DMS153 (cell line): ENCODE data around the gene IMMP2L.
"Not testable (repeated sequence)": the region's sequence is repeated elsewhere in the genome, so short reads cannot be mapped to it uniquely, and the experiment has no call there.

Source experiments
- DNase-seq: peaks from one replicate; lab custom pipeline; 2025; lab: John Stamatoyannopoulos, UW

IMMP2L gene

DNA sequence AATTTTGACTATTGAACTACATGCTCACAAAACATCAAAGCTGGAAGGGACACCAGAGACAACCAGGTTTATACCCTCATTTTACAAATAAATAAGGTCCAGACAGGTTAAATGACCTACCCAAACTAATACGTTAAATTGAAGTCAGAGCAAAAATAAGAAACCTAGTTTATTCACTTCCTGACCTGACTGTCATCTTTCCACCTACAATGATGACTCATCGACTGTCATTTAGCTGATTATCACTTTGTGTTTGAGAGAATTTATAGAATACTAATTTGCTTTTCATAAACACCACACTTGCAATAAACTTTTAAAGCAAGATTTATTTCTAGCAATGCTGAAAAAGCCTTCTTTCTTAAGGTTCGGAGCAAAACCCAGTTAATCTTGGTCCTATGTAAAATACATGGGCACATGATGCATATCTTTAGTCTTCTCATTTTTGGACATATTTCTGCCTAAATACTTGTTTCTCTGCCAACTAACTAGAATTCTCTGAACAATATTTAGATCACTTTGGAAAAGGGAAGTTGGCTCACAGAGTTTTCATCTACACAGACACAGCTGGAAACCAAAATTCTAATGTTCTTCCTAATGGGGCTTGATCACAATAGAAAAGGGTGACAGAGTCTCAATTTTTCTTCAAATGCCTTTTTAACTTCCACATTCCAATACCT is 488.1 kb downstream of the IMMP2L start:
- no peak for DNase-seq

DNA sequence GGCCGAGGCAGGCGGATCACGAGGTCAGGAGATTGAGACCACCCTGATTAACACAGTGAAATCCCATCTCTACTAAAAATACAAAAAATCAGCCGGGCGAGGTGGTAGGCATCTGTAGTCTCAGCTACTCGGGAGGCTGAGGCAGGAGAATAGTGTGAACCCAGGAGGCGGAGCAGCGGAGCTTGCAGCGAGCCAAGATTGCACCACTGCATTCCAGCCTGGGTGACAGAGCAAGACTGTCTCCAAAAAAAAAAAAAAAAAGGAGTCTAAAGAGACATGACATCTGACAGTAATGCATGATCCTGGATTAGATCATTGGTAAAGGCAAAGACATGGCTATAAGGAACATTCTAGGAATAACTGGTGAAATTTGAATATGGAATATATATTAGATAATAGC is 489.6 kb downstream of the IMMP2L start:
- DNase-seq: not testable (repeated sequence)

DNA sequence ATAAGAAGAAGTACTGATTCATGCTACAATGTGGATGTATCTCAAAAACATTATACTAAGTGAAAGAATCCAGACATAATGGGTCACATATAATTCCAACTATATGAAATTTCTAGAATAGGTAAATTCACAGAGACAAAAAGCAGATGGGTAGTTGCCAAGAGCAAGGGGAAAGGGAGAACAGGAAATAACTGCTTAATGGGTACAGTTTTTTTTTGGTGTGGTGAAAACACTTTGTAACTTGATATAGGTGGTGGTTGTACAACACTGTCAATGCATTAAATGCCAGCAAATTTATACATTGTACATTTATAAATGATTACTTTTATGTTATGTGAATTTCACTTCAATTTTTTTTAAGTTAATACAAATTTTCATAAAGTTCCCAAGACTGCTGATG is 490.7 kb downstream of the IMMP2L start:
- no peak for DNase-seq

DNA sequence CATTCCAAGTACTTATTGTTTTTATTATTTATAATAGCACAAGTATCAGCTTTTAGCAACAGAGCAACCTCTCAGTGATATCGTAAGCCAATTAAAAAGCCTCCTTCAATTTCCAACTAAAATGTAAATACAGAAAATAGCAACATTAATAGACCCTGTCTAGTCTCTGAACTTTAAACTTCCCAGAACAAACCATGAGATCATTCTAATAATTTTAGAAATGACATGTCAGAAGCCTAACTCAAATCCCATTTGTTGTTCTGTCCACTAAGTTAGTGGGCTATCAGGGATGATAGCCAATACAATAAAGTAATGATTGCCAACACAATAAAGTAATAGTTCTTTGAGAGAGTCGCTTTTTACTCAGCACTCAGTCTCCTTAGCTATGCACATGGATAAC is 493.7 kb downstream of the IMMP2L start:
- no peak for DNase-seq

DNA sequence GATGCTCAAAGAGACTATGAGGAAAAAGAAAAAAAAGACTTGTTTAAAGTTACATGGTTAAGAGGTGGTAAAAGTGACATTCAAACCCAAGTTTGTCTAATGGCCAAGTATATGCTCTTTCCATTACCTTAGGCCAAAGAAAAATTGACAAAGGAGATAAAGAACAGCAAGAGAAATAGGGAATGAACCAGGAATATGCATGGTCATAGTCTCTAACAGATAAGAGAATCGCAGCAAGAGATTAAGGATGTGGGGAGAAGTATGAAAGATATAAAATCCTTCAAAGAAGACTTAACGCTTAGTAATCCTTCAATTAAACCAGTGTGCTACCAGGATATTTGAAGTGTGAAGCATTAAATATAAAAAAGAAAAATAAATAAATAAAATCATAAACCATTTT is 494.6 kb downstream of the IMMP2L start:
- no peak for DNase-seq

DNA sequence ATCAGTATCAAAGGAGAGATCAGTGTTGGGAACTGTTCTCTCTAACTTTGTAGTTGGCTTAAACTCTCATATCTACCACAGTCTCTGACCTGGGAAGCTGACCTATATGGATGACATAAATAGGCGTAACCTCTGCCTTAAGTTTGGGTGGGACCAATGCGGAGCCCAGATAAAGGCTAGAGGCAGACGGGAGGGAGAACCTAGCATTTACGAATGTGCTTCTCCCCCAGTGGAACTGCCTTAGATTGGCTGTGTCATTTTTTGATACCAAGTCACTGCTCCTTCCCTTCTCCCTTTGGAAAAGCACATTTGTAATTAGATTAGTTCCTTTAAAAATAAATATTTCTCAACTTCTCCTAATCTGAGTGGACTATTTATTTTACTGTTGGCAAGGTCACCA is 495.0 kb downstream of the IMMP2L start:
- DNase-seq: no peak

DNA sequence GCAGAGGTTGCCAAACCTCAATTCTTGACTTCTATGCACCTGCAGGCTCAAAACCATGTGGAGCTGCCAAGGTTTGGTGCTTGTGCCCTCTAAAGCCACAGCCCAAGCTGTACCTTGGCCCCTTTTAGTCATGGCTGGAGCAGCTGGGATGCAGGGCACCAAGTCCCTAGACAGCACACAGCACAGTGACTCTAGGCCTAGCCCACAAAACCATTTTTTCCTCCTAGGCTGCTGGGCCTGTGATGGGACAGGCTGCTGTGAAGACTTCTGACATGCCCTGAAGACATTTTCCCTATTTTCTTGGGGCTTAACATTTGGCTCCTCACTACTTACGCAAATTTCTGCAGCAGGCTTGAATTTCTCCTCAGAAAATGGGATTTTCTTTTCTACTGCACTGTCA is 499.1 kb downstream of the IMMP2L start:
- DNase-seq: no peak

DNA sequence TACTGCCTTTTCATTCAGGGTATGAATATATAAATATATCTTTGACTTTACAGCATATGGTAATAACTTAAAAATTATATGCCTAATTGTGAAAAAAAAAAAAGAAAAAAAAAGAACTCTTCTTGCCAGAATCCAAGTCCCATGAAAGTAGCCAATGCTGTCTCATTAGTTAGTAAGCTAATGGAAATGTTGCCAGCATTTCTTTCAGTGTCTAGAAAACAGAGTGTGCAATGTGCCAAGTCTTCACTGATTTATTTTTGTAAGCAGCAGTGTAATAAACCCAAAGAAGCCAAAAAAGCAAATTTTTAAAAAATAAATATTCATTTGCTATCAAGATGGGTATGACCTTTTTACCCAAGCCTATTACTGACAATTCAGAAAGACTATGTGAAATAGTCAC is 502.5 kb downstream of the IMMP2L start:
- DNase-seq: no peak

DNA sequence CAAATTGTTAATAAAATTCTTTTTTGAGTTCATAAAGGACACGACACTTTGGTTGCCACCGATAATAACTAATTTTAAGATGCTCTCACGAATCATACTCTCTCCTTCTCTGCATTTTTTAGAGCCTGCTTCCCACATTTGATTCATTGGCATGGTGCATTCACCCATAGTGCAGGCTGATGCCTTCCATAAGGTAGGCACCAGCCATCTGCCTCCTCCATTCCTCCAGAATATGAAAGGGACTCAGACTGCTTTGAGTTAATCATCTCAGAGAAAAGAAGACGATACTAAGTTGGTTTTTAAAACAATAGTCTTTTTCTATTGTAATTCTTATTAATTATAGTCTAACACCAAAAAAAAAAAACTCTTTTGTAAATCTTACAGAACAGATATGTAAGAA is 505.2 kb downstream of the IMMP2L start:
- no peak for DNase-seq

DNA sequence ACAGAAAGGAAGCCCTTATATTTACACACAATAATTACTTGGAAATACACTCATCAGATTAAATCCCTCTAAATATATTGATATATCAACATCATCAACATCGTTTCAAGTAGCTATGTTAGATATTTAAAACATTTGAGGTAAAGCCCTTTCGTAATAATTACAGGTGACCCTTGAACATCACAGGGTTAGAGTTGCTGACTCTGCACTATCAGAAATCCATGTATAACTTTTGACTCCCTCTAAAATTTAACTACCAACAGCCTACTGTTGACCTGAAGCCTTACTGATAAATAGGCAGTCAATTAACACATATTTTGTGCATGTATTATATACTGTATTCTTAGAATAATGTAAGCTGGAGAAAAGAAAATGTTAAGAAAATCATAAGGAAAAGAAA is 505.9 kb downstream of the IMMP2L start:
- no peak for DNase-seq

DNA sequence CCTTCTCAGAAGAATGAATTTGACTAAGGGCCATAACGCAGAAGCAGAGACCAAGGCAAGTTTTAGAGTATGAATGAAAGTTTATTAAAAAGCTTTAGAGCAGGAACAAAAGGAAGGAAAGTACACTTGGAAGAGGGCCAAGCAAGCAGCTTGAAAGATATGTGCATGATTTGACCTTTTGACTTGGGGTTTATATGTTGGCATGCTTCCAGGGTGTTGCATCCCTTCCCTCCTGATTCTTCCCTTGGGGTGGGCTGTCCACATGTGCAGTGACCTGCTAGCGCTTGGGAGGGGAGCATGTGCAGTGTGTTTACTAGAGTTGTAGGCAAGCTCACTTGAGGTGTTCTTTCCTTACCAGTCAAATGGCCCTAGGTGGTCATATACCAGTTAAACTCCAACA is 509.3 kb downstream of the IMMP2L start:
- DNase-seq: no peak

DNA sequence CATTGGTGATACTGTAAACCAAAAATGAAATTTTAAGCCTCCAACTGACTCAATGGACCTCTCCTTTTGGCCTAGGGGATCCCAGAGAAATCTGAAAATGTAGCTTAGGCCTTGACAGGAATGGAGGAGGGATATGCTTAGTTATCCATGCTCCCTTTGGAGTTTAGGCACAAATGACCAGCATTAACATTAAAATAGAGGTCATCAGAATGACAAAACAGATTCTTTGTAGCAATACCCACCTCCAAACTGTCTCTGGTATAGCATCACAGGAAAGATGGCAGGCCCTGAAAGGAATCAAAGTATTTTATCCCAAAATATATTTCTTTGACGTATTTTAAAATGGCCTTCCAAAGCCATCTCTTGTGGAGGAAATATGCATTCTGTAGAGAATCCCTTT is 510.5 kb downstream of the IMMP2L start:
- no peak for DNase-seq

DNA sequence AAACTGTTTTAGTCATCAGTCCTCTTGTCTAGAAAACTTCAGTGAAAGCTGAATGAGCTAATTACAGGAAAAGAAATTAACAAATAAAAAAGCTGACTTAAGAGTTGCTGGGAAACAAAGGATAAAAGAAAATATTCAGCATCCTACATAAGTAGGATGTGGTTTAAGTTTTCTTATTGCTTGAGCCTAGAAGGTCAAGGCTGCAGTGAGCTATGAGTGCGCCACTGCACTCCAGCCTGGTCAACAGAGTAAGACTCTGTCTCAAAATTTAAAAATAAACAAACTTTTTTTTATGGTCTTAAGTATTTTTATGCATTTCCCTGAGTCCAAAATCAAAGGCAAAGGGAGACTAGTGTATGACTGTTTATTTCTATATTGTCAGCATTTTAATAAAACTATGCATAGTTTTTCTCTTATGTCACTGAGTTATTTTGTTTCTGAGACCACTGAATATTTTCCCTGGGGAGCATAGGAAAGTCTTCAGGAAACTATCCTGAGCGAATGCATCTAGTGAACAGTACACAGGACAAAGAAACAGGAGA is 511.3 kb downstream of the IMMP2L start:
- no peak for DNase-seq

DNA sequence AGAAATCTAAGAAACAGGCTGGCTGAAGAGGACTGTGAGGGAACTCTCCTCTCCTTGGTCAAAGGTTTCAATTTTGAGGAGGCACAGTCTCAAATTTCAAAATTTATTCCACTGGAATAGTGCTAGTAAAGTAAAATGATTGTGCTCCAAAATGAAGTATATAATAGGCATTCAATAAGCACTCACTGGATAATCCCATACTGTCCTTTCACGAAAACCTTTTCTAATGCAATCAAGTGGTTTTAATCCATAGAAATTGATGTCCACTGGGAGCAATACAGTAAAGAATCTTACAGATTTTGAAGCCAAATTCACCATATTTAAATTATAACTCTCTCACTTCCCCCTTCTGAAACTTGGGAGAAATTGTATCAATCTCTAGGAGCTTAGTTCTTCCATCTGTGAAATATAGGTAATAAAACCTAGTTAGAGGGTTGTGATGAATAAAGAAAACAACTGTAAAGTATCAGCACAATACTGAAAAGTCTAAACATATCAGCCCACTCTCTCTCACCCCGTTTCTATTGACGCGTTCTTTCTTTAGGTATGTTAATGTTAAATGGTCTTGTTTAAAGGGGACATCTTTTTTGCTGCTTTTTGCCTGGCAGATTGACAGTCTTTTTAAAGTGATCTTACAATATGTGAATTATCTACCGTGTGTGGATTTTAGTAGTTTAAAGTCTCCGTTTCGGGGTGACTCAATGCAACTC is 512.2 kb downstream of the IMMP2L start:
- DNase-seq: no peak

DNA sequence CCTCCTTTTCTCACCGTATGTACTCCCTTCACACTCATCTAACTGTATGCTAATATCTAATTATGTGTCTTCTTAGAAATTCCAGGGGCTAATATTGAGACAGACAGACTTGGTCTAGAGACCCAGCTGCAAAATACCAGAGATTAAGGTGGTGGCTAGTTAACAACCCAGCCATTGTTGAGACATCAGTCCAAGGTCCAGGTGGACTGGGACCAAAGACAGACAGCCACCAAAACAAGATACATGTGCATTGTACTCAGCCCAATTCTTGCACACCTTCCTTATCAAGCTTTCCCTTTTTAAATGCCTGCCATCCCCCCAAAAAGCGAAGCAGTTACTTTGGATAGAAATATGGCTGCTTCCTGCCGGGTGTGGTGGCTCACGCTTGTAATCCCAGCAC is 514.7 kb downstream of the IMMP2L start:
- DNase-seq: no peak

DNA sequence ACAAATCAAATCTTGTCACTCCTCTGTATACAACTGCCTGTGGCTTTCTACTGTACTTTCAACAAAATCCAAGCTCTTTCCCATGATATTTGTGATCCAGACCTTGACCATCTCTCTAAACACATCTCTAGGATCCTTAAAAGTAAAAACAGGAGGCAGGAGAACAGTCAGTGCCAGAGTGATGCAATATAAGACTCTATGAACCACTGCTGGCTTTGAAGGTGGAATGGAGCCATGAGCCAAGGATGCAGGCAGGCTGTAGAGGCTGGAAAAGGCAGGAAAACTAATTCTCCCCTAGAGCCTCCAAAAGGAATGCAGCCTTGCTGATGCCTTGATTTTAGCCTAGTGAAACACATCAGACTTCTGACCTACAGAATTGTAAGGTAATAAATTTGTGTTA is 516.8 kb downstream of the IMMP2L start:
- no peak for DNase-seq

DNA sequence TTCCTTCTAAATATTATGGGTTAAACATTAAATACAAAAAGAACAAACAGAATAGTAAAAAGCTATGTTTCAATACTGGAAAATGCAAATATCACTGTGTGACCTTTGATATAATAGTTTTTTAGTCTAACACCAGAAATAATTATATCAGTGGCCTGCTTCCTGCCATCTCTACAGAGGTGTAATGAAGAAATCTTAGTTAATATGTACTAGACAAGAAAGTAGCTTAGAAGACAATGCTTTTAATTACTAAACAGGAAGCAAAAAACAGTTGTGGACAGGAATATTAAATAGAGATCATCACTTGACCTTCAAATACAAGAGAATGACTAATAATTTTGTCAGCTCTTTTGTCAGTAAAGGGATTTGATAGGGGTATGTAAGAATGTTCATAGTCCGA is 518.7 kb downstream of the IMMP2L start:
- DNase-seq: no peak

DNA sequence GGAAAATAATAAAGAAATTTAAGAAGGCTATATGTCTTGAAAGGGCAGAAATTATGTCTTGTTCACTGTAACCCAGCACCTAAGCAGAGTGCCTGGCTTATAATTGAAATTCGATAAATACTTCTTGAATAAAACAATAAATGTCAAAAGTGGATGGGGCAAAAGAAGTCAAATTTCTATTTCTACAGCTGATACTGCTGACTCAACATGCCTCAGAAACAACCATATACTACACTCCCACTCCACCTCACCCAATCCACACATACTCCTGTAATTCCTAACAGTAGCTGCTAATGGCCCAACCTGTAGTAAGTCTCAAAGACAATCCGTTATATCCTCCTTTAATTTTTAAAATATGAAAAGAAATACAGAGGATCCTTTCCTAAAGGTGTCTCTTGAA is 519.5 kb downstream of the IMMP2L start:
- no peak for DNase-seq

DNA sequence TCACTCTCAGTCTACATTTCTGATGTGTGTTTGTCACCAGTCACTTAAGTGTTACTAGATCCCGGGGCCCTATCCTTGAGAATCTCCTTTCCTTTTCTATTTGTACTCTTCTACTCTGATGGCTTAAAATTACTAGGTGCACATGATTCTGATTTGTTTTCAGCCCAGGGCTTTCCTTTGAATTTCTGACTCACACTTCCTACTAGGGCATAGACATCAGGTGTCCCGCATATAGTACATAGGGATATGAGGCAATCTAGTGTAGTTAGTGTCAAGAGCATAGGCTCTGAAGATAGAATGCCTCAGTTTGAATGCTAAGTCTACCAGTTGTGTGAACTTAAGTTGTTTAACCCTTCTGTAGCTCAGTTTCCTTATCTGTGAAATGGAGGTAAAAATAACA is 520.7 kb downstream of the IMMP2L start:
- no peak for DNase-seq

DNA sequence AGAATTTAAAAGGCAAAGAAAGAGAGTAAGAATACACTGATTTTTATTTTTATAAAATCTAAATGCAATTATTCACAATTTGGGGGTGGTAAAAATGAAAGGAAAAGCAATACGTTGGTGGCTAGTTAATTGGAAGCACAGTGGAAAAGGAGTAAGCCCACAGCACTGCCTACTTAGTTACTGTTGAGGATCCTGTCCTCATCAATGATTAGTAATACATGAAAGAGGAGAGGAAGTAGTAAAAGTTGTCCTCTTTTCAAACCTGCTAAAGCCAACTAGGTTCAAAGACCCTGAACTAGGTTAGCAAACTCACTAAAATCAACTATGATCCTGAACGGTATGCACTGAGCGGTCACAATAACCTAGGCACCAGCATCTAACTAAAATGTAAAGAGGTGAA is 524.1 kb downstream of the IMMP2L start:
- no peak for DNase-seq

DNA sequence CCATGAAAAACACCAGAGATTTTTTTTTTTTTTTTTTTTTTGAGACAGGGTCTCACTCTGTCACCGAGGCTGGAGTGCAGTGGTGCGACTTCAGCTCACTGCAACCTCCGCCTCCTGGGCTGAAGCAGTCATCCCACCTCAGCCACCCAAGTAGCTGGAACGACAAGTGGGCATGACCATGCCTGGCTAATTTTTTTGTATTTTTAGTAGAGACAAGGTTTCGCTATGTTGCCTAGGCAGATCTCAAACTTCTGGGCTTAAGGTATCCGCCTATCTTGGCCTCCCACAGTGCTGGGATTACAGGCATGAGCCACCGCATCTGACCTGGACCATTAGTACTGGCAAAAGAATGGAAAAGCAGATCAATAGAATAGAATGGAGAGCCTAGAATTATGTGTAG is 530.4 kb downstream of the IMMP2L start:
- no peak for DNase-seq

DNA sequence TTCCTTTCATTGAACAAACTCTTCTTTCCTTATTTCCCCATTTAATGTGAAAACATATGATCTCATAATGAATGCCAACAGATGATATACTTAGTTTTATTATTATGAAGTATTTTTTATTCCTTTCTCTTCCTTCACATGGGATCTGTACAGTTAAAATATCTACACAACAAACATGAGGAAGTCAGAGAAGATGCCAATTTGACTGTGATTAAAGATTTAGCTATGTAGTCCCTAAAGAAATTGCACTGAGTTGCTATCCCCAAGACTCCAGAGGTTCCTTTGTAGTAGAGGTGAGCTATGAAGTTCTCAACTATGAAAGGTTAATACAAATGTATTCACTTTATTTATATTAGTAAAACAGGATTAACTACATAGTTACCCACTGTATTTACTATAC is 532.0 kb downstream of the IMMP2L start:
- no peak for DNase-seq

DNA sequence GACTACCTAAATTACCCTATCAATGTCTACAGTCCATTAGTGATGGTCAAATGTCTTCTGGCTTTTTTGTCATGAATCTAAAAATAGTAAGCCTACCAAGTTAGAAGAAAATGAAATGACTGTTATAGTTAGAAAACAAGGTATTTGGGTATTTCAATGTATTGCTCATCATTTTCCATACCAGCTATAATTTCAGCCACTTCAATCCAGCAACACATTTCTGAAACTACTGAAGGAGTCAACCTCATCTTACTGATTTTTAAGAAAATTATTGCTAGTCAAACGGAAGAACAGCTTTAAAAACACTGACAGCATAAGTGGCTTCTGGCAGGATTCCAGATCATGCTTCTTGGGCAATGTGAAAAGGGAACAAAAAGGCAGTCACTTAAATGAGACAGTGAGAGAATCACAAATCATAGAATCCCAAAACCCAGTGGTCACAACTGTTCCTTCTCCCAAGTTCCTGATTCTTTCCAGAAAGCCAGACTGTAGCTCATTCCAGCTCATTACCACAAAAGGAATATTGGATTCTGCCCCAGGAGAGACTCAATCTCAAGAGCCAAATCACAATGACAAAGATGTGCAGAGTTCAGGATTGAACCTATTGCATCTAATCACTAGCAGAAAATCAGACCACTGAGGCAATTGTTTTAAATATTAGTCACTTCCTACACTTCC is 532.6 kb downstream of the IMMP2L start:
- DNase-seq: no peak
